Measurements from ENCODE around the gene GALNTL6. TPM values are rescaled to one million over a fixed set of nuclear protein-coding genes. Genes with fewer than 3 reads are reported as not detected.

GALNTL6 gene
- total RNA-seq, 4 donors from 2014 or later: 0.26 to 4.0 (median 1.5) TPM; not detected in 1

DNA sequence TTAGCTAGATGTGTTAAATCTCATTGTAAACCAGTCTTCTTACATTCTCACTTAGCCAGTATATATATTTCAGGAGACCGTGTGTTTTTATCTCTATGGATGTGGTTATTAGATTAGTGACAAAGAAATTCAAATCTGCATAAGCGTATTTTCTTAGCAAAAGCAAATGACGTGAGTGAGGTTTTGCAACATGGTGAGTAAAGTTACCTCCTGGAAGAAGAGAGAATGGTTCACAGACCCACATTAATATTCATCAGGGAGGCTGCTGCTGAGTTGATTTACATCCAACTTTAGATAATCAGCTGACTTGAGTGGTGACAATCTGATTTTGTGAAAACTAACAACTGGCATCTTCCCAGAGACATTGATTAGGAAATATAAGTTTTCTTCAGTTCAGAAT lies 765.5 kb downstream of the GALNTL6 start:
- H3K4me1 ChIP-seq: no peaks in the 10 kb centered on the region
- no peaks in the 10 kb centered on the region for H3K36me3 ChIP-seq
- no peaks in the 10 kb centered on the region for H3K27me3 ChIP-seq
- H3K4me3 ChIP-seq: no peak overlapping the region
- no peak for DNase-seq (ENCODE audit: low spot score in 2 of 2)
- no peaks in the 10 kb centered on the region for H3K9me3 ChIP-seq
- TF ChIP-seq POLR2AphosphoS5 (IDR thresholded peaks at IDR 0.05) (no peak), CTCF (IDR thresholded peaks at IDR 0.05) (no peak), POLR2A (IDR thresholded peaks at IDR 0.05) (no peak)
- WGBS: 67% methylated on average over 3 of the region's 3 CpGs
- no peak overlapping the region for H3K27ac ChIP-seq

- no peak overlapping the region for H3K27ac ChIP-seq
- no peak overlapping the region for H3K4me3 ChIP-seq
- no peaks in the 10 kb centered on the region for H3K4me1 ChIP-seq
- no peak for TF ChIP-seq EP300 (IDR thresholded peaks at IDR 0.05)
- no peak for TF ChIP-seq CTCF (IDR thresholded peaks at IDR 0.05)
- no peak for TF ChIP-seq POLR2A (IDR thresholded peaks at IDR 0.05)
- no peak for TF ChIP-seq POLR2AphosphoS5 (IDR thresholded peaks at IDR 0.05)
- no peaks in the 10 kb centered on the region for H3K36me3 ChIP-seq
- 74% methylated on average over 2 of the region's 2 CpGs for WGBS
- no peaks in the 10 kb centered on the region for H3K27me3 ChIP-seq
- H3K9me3 ChIP-seq: no peaks in the 10 kb centered on the region
- DNase-seq (ENCODE audit: low spot score in 2 of 2): no peak
These were observed 771.6 kb downstream of the GALNTL6 start for GRCh38 chr4:172584816-172585215.

- Histone ChIP-seq H3K27ac (no peak overlapping the region), H3K27me3 (no peaks in the 10 kb centered on the region), H3K9me3 (no peaks in the 10 kb centered on the region), H3K4me3 (no peak overlapping the region), H3K36me3 (no peaks in the 10 kb centered on the region), H3K4me1 (no peaks in the 10 kb centered on the region)
- no peak for DNase-seq (ENCODE audit: low spot score in 2 of 2)
- no peak for TF ChIP-seq EP300 (IDR thresholded peaks at IDR 0.05)
- WGBS: 39% methylated on average over 4 of the region's 4 CpGs
These were observed 783.0 kb downstream of the GALNTL6 start for GRCh38 chr4:172596206-172596605.

- TF ChIP-seq CTCF (IDR thresholded peaks at IDR 0.05) (no peak), POLR2AphosphoS5 (IDR thresholded peaks at IDR 0.05) (no peak), POLR2A (IDR thresholded peaks at IDR 0.05) (no peak), EP300 (IDR thresholded peaks at IDR 0.05) (no peak)
- Histone ChIP-seq H3K4me1 (no peaks in the 10 kb centered on the region), H3K4me3 (no peak overlapping the region), H3K27me3 (no peaks in the 10 kb centered on the region), H3K27ac (no peak overlapping the region), H3K36me3 (no peaks in the 10 kb centered on the region), H3K9me3 (no peaks in the 10 kb centered on the region)
- 82% methylated on average over 4 of the region's 4 CpGs for WGBS
- DNase-seq (ENCODE audit: low spot score in 2 of 2): no peak
These were observed 786.4 kb downstream of the GALNTL6 start for GRCh38 chr4:172599554-172599953.

DNA sequence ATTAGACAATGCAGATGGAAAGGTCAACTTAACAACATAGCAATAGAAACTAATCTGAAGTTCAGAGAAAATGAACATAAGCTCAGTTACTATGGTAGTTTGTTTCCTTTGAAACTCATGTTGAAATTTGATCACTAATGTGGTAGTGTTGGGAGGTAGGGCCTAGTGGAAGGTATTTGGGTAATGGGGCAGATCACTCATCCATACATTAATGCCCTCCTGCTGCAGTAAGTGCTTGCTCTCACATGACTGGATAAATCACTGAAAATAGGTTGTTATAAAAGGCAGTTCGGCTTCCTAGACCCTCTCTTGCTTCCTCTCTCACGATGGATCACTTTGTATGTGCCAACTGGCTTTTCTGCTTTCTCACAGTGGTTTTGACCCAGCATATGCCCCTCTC lies 788.0 kb downstream of the GALNTL6 start:
- Histone ChIP-seq H3K9me3 (no peaks in the 10 kb centered on the region), H3K36me3 (no peaks in the 10 kb centered on the region), H3K4me1 (no peaks in the 10 kb centered on the region), H3K27me3 (no peaks in the 10 kb centered on the region), H3K27ac (no peak overlapping the region), H3K4me3 (no peak overlapping the region)
- no peak for DNase-seq (ENCODE audit: low spot score in 2 of 2)
- 70% methylated on average over 2 of the region's 2 CpGs for WGBS
- TF ChIP-seq POLR2AphosphoS5 (IDR thresholded peaks at IDR 0.05) (no peak), EP300 (IDR thresholded peaks at IDR 0.05) (no peak), POLR2A (IDR thresholded peaks at IDR 0.05) (no peak), CTCF (IDR thresholded peaks at IDR 0.05) (no peak)

DNA sequence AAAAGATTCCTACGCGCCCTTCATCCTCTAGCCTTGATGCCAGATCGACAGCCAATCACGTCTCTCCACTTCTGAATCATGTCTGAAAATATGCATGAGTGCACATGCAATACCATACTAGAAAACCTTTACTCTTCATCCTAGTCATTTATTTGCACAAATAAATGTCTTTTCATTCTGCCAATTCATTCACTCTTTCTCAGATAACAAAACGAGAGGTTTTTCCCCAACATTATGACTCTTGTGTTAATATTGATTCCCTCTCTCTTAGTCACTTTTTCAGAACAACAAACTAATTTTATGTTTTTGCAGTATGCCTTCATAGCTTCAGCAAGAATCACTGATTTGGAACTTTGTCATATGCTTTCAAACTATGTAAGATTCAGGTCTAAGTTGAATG lies 806.0 kb downstream of the GALNTL6 start:
- Histone ChIP-seq H3K27ac (no peak overlapping the region), H3K4me3 (no peak overlapping the region), H3K9me3 (no peaks in the 10 kb centered on the region), H3K36me3 (no peaks in the 10 kb centered on the region), H3K27me3 (no peaks in the 10 kb centered on the region), H3K4me1 (no peaks in the 10 kb centered on the region)
- TF ChIP-seq CTCF (IDR thresholded peaks at IDR 0.05) (no peak), POLR2A (IDR thresholded peaks at IDR 0.05) (no peak), POLR2AphosphoS5 (IDR thresholded peaks at IDR 0.05) (no peak), EP300 (IDR thresholded peaks at IDR 0.05) (no peak)
- DNase-seq (ENCODE audit: low spot score in 2 of 2): no peak
- WGBS: 87% methylated on average over 5 of the region's 5 CpGs

Data from suprapubic skin (tissue), 4 donors.